ENCODE results near the gene VAT1. TPM values are rescaled to one million over a fixed set of nuclear protein-coding genes. Genes with fewer than 3 reads are reported as not detected.
"Not testable (repeated sequence)": the region's sequence is repeated elsewhere in the genome, so short reads cannot be mapped to it uniquely, and the experiment has no call there.

Gene VAT1
- total RNA-seq, 3 donors from 2014 or later: 35.2 to 142 (median 48.7) TPM

DNA sequence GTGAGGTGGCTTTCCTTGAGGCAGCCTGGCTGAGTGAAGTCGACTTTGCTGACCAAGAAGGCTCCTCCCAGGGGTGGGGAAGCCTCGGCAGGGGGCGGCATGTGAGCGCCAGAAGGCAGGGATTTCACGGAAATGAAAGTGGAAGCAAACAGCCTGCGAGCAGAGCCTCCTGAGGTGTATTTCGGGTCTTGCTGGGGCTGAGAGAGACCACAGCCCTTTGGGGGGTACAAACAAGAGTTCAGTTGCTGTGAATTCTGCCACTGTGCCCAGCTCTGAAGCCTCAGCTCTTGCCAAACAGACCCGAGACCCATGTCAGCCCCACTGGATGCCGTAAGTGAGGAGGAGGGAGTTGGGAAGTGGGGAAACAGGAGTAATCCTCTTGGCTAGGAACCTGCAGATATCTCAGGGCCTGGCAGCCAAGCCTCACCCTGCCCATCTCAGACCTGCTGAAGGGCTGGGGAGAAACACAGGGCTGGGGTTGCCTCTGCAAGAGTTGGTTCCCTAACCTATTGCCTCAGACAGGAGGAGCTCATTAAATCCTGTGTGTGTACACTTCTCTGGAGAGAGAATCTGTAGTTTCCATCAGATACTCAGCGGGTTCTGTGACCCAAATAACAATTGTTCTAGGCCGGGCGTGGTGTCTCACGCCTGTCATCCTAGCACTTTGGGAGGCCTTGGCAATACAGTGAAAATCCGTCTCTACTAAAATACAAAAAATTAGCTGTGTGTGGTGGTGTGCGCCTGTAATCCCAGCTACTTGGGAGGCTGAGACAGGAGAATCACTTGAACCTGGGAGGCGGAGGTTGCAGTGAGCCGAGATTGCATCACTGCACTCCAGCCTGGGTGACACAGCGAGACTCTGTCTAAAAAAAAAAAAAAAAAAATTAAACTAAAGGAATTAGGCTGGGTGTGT, 15.3 kb downstream of the VAT1 start, which contains the start of gene IFI35:
TSS of gene IFI35 (plus strand) at position 146 of the 913 bp plus-strand sequence. CDS start at position 310, 164 bp downstream.
- TF ChIP-seq, protein P1, sequence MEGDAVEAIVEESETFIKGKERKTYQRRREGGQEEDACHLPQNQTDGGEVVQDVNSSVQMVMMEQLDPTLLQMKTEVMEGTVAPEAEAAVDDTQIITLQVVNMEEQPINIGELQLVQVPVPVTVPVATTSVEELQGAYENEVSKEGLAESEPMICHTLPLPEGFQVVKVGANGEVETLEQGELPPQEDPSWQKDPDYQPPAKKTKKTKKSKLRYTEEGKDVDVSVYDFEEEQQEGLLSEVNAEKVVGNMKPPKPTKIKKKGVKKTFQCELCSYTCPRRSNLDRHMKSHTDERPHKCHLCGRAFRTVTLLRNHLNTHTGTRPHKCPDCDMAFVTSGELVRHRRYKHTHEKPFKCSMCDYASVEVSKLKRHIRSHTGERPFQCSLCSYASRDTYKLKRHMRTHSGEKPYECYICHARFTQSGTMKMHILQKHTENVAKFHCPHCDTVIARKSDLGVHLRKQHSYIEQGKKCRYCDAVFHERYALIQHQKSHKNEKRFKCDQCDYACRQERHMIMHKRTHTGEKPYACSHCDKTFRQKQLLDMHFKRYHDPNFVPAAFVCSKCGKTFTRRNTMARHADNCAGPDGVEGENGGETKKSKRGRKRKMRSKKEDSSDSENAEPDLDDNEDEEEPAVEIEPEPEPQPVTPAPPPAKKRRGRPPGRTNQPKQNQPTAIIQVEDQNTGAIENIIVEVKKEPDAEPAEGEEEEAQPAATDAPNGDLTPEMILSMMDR (IDR thresholded peaks at IDR 0.05): peak; percentile 29
- intact Hi-C loops (cut with DNase I, micrococcal nuclease): no loop called here
- Histone ChIP-seq H3K4me1 (ENCODE audit: low read depth) (peaks cover 24% of the 10 kb centered on the region), H3K36me3 (ENCODE audit: low read depth) (peaks cover 4% of the 10 kb centered on the region), H3K9me3 (no peaks in the 10 kb centered on the region), H3K4me3 (peak within 1 kb of the TSS; percentile 39)
- DNase-seq (peak; percentile 92 to 94 (median 93)), ATAC-seq (peak; percentile 91)

DNA sequence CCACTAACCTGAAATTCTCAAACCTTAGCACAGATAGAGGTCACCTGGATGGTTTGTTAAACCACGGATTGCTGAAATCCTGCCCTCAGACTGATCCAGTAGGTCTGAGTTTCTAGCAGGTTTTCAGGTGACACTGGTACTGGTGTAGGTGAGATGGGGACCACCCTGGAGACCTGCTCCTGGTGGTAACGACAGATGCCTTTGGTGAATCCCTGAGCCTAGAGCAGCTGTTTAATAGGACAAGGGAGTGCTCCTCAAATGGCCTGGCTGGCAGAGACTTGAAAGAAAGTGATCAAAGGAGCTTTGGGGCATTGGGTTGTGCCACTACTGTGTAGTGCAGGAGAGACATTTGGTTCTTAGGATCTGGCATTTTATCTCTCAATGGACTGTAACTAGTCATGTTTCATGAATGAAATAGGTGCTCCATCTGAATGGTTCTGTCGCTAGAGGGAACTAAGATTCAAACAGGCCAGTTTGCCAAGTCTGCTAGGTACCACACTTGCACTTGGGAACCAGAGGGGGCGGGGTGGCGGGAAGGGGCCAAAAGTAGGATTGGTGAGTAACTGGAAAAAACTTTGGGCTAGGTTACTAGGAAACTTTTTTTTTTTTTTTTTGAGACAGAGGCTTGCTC, 18.5 kb downstream of the VAT1 start:
- TF ChIP-seq, protein P1 (IDR thresholded peaks at IDR 0.05): no peak
- no peaks in the 10 kb centered on the region for H3K9me3 ChIP-seq
- H3K4me1 ChIP-seq (ENCODE audit: low read depth): peaks cover 20% of the 10 kb centered on the region
- ATAC-seq (no peak), DNase-seq (no peak)
- H3K4me3 ChIP-seq: no peak overlapping the region
- intact Hi-C loops (cut with DNase I, micrococcal nuclease): no loop called here
- H3K36me3 ChIP-seq (ENCODE audit: low read depth): peaks cover 4% of the 10 kb centered on the region

DNA sequence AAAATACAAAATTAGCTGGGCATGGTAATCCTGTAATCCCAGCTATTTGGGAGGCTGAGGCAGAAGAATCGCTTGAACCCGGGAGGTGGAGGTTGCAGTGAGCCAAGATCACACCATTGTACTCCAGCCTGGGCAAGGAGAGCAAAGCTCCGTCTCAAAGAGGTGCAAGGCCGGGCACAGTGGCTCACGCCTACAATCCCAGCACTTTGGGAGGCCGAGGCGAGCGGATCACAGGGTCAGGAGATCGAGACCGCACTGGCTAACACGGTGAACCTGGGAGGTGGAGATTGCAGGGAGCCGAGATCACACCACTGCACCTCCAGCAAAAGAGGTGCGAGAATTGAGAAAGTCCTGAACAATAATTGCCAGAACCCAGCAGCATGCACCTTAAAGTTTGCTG, 21.3 kb downstream of the VAT1 start:
- H3K4me1 ChIP-seq (ENCODE audit: low read depth): peaks cover 15% of the 10 kb centered on the region
- DNase-seq; intact Hi-C loops (cut with DNase I, micrococcal nuclease); H3K9me3 ChIP-seq; H3K4me3 ChIP-seq; H3K36me3 ChIP-seq (ENCODE audit: low read depth); ATAC-seq: not testable (repeated sequence)

DNA sequence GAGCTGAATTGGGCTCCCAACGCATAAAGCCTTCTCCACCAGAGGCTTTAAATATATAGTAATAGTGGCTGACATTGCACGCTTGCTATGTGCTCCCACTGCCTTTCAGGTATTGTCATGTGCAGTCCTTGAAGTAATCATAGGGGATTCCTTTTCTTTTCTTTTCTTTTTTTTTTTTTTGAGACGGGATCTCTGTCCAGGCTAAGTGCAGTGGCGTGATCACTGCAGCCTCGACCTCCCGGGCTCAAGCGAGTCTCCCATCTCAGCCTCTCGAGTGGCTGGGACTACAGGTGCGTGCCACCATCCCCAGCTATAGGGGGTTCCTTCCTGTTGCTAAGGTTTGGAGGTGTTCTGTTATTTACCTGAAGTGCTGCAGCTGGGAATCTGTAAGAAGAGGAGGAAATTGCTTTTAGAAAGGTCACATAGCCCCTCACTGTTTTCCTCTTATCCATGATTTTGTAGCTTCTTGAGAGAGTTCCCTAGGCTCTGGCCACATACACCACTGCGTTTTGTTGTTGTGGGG, 23.1 kb downstream of the VAT1 start:
- ATAC-seq (no peak), DNase-seq (no peak)
- H3K36me3 ChIP-seq (ENCODE audit: low read depth): peaks cover 4% of the 10 kb centered on the region
- peaks cover 15% of the 10 kb centered on the region for H3K4me1 ChIP-seq (ENCODE audit: low read depth)
- TF ChIP-seq, protein P1 (IDR thresholded peaks at IDR 0.05): no peak
- H3K4me3 ChIP-seq: peak overlapping the region; percentile 42
- intact Hi-C loops (cut with DNase I, micrococcal nuclease): no loop called here
- H3K9me3 ChIP-seq: no peaks in the 10 kb centered on the region

DNA sequence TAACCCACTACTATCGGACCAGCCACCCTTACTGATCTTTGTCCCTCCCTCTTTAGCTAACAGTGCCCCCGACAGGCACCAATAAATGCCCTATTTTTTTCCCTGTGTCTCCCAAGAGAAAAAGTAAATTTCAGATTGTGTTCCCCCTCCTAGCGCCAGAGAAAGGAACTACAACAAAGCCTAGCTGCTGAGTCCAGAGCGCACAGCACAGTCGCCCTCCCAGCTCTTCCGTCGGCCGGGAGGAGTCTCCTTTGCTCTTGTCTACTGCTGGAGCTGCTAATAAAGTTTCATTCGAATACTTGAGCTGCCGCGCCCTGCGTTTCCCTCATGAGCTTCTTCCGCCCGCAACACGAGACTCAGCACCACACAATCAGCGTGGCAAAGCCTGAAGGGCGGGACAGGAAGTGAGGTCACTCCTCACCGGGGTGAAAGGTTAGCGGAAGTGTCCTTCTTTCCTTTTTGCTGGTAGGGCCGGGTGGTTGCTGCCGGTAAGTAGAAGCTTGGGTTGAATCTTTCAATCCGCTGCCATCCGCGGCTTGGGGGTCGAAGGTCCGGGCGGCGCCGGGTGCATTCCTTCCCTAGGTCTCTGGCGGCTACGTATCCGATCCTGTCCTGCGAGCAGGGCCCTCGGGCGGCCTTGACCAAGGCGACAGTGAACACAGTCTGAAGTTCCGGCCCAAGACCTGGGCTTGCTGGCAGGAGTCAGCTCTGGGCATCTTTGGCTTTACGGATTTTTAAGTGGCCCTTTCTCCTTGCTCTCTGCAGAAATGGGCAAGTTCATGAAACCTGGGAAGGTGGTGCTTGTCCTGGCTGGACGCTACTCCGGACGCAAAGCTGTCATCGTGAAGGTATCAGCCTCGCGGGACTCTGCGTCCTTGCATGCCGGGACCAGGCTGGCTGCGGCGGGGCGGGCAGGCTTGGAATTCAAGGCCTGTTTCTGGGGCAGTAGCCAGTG, 23.9 kb downstream of the VAT1 start, which contains the start of gene RPL27:
TSS of gene RPL27 (plus strand) at position 436 of the 955 bp plus-strand sequence. CDS start at position 768, 332 bp downstream.
- TF ChIP-seq, protein P1 (IDR thresholded peaks at IDR 0.05): peak; percentile 78
- Histone ChIP-seq H3K9me3 (no peaks in the 10 kb centered on the region), H3K4me1 (ENCODE audit: low read depth) (peaks cover 15% of the 10 kb centered on the region), H3K36me3 (ENCODE audit: low read depth) (peaks cover 4% of the 10 kb centered on the region), H3K4me3 (peak within 1 kb of the TSS; percentile 42)
- intact Hi-C loops (cut with DNase I, micrococcal nuclease): no loop called here
- DNase-seq (peak; percentile 97 to 99 (median 98)), ATAC-seq (peak; percentile 97)

Data from mucosa of descending colon (tissue), 3 donors.